ENCODE data around the gene MAP3K7.

Gene MAP3K7

GRCh38 chr6:90523779-90524310, 63.0 kb downstream of the MAP3K7 start:
- Mint-ChIP-seq H3K9me3 (no peaks in the 10 kb centered on the region), H3K4me3 (no peak overlapping the region), H3K4me1 (ENCODE audit: low read depth) (no peaks in the 10 kb centered on the region), H3K36me3 (ENCODE audit: low read depth) (peaks cover 35% of the 10 kb centered on the region), H3K27me3 (no peaks in the 10 kb centered on the region), H3K27ac (no peak overlapping the region)

- Mint-ChIP-seq H3K27ac (no peak overlapping the region), H3K36me3 (ENCODE audit: low read depth) (peaks cover 36% of the 10 kb centered on the region), H3K9me3 (no peaks in the 10 kb centered on the region), H3K27me3 (no peaks in the 10 kb centered on the region), H3K4me1 (ENCODE audit: low read depth) (no peaks in the 10 kb centered on the region), H3K4me3 (no peak overlapping the region)
Observed at GRCh38 chr6:90521955-90522354, 64.9 kb downstream of the MAP3K7 start.

- peaks cover 71% of the 10 kb centered on the region for H3K36me3 Mint-ChIP-seq (ENCODE audit: low read depth)
- no peaks in the 10 kb centered on the region for H3K4me1 Mint-ChIP-seq (ENCODE audit: low read depth)
- no peak overlapping the region for H3K4me3 Mint-ChIP-seq
- no peak overlapping the region for H3K27ac Mint-ChIP-seq
- H3K9me3 Mint-ChIP-seq = no peaks in the 10 kb centered on the region
- no peaks in the 10 kb centered on the region for H3K27me3 Mint-ChIP-seq
Observed at GRCh38 chr6:90516074-90516660, 70.7 kb downstream of the MAP3K7 start.

GRCh38 chr6:90514496-90514895, 72.4 kb downstream of the MAP3K7 start:
- no peaks in the 10 kb centered on the region for H3K27me3 Mint-ChIP-seq
- H3K4me1 Mint-ChIP-seq (ENCODE audit: low read depth) = no peaks in the 10 kb centered on the region
- H3K9me3 Mint-ChIP-seq = no peaks in the 10 kb centered on the region
- H3K4me3 Mint-ChIP-seq = no peak overlapping the region
- no peak overlapping the region for H3K27ac Mint-ChIP-seq
- H3K36me3 Mint-ChIP-seq (ENCODE audit: low read depth) = peaks cover 73% of the 10 kb centered on the region

GRCh38 chr6:90508753-90509152, 78.1 kb downstream of the MAP3K7 start:
- Mint-ChIP-seq H3K4me1 (ENCODE audit: low read depth) (no peaks in the 10 kb centered on the region), H3K36me3 (ENCODE audit: low read depth) (peaks cover 34% of the 10 kb centered on the region), H3K27me3 (no peaks in the 10 kb centered on the region), H3K9me3 (peaks cover 9% of the 10 kb centered on the region), H3K4me3 (no peak overlapping the region), H3K27ac (no peak overlapping the region)

- peaks cover 11% of the 10 kb centered on the region for H3K4me1 Mint-ChIP-seq (ENCODE audit: low read depth)
- H3K27ac Mint-ChIP-seq = peak overlapping the region; percentile 42
- no peaks in the 10 kb centered on the region for H3K36me3 Mint-ChIP-seq (ENCODE audit: low read depth)
- H3K9me3 Mint-ChIP-seq = no peaks in the 10 kb centered on the region
- H3K27me3 Mint-ChIP-seq = no peaks in the 10 kb centered on the region
- H3K4me3 Mint-ChIP-seq = no peak overlapping the region
Observed at GRCh38 chr6:90502866-90503407, 83.9 kb downstream of the MAP3K7 start.

- Mint-ChIP-seq H3K9me3 (no peaks in the 10 kb centered on the region), H3K4me3 (no peak overlapping the region), H3K4me1 (ENCODE audit: low read depth) (peaks cover 11% of the 10 kb centered on the region), H3K27ac (no peak overlapping the region), H3K36me3 (ENCODE audit: low read depth) (no peaks in the 10 kb centered on the region), H3K27me3 (no peaks in the 10 kb centered on the region)
Observed at GRCh38 chr6:90502381-90502780, 84.5 kb downstream of the MAP3K7 start.

GRCh38 chr6:90500458-90500857, 86.4 kb downstream of the MAP3K7 start:
- H3K27ac Mint-ChIP-seq = no peak overlapping the region
- no peaks in the 10 kb centered on the region for H3K27me3 Mint-ChIP-seq
- no peaks in the 10 kb centered on the region for H3K36me3 Mint-ChIP-seq (ENCODE audit: low read depth)
- no peak overlapping the region for H3K4me3 Mint-ChIP-seq
- peaks cover 11% of the 10 kb centered on the region for H3K4me1 Mint-ChIP-seq (ENCODE audit: low read depth)
- H3K9me3 Mint-ChIP-seq = no peaks in the 10 kb centered on the region

GRCh38 chr6:90497411-90497810, 89.5 kb downstream of the MAP3K7 start:
- H3K36me3 Mint-ChIP-seq (ENCODE audit: low read depth) = no peaks in the 10 kb centered on the region
- H3K27me3 Mint-ChIP-seq = peaks cover 14% of the 10 kb centered on the region
- H3K9me3 Mint-ChIP-seq = no peaks in the 10 kb centered on the region
- peaks cover 6% of the 10 kb centered on the region for H3K4me1 Mint-ChIP-seq (ENCODE audit: low read depth)
- no peak overlapping the region for H3K4me3 Mint-ChIP-seq
- no peak overlapping the region for H3K27ac Mint-ChIP-seq

GRCh38 chr6:90496258-90497016, 90.4 kb downstream of the MAP3K7 start:
- H3K4me1 Mint-ChIP-seq (ENCODE audit: low read depth) = peaks cover 6% of the 10 kb centered on the region
- peaks cover 20% of the 10 kb centered on the region for H3K27me3 Mint-ChIP-seq
- H3K27ac Mint-ChIP-seq = no peak overlapping the region
- no peak overlapping the region for H3K4me3 Mint-ChIP-seq
- no peaks in the 10 kb centered on the region for H3K9me3 Mint-ChIP-seq
- H3K36me3 Mint-ChIP-seq (ENCODE audit: low read depth) = no peaks in the 10 kb centered on the region

- Mint-ChIP-seq H3K9me3 (no peaks in the 10 kb centered on the region), H3K27ac (no peak overlapping the region), H3K27me3 (peaks cover 24% of the 10 kb centered on the region), H3K4me3 (no peak overlapping the region), H3K36me3 (ENCODE audit: low read depth) (no peaks in the 10 kb centered on the region), H3K4me1 (ENCODE audit: low read depth) (peaks cover 6% of the 10 kb centered on the region)
Observed at GRCh38 chr6:90495216-90495817, 91.6 kb downstream of the MAP3K7 start.

GRCh38 chr6:90494067-90494780, 92.6 kb downstream of the MAP3K7 start:
- H3K9me3 Mint-ChIP-seq = no peaks in the 10 kb centered on the region
- H3K27ac Mint-ChIP-seq = no peak overlapping the region
- H3K27me3 Mint-ChIP-seq = peaks cover 29% of the 10 kb centered on the region
- H3K4me3 Mint-ChIP-seq = no peak overlapping the region
- peaks cover 6% of the 10 kb centered on the region for H3K4me1 Mint-ChIP-seq (ENCODE audit: low read depth)
- H3K36me3 Mint-ChIP-seq (ENCODE audit: low read depth) = no peaks in the 10 kb centered on the region

GRCh38 chr6:90493332-90493731, 93.5 kb downstream of the MAP3K7 start:
- Mint-ChIP-seq H3K4me3 (no peak overlapping the region), H3K36me3 (ENCODE audit: low read depth) (no peaks in the 10 kb centered on the region), H3K27ac (no peak overlapping the region), H3K27me3 (peaks cover 33% of the 10 kb centered on the region), H3K9me3 (no peaks in the 10 kb centered on the region), H3K4me1 (ENCODE audit: low read depth) (peaks cover 6% of the 10 kb centered on the region)

- no peaks in the 10 kb centered on the region for H3K9me3 Mint-ChIP-seq
- peaks cover 36% of the 10 kb centered on the region for H3K27me3 Mint-ChIP-seq
- no peak overlapping the region for H3K27ac Mint-ChIP-seq
- H3K4me3 Mint-ChIP-seq = no peak overlapping the region
- H3K4me1 Mint-ChIP-seq (ENCODE audit: low read depth) = peaks cover 6% of the 10 kb centered on the region
- H3K36me3 Mint-ChIP-seq (ENCODE audit: low read depth) = no peaks in the 10 kb centered on the region
Observed at GRCh38 chr6:90492798-90493197, 94.1 kb downstream of the MAP3K7 start.

- Mint-ChIP-seq H3K27me3 (peaks cover 37% of the 10 kb centered on the region), H3K4me3 (no peak overlapping the region)
Observed at GRCh38 chr6:90492369-90492768, 94.5 kb downstream of the MAP3K7 start.

More at GRCh38 chr6:90492369-90492768, 94.5 kb downstream of the MAP3K7 start:
- Mint-ChIP-seq H3K27ac (no peak overlapping the region), H3K4me1 (ENCODE audit: low read depth) (peaks cover 6% of the 10 kb centered on the region), H3K9me3 (no peaks in the 10 kb centered on the region), H3K36me3 (ENCODE audit: low read depth) (no peaks in the 10 kb centered on the region)
